HepG2 (cell line): Measurements from ENCODE around the gene CHN1. TPM values are rescaled to one million over a fixed set of nuclear protein-coding genes. Genes with fewer than 3 reads are reported as not detected.

Source experiments
- ATAC-seq: fragments of 200-7000 bp; cut with Tn5 transposase; 3 replicates; pipeline ENCODE4 v1.9.1; 2020; ENCODE audit warnings: mild to moderate bottlenecking, moderate library complexity
- BruUV-seq: library from RNA; stranded (reverse); fragments of 400-500 nt; replicated peaks from 2 replicates; lab custom pipeline; 2021; lab: Mats Ljungman, UMichigan
- CTCF ChIA-PET: fragments of 300-600 bp; formaldehyde crosslinking; extraction: SDS; loops from one replicate; lab custom pipeline; 2021; ENCODE audit warnings: low total read pairs, inconsistent platforms, low intra/inter-chr PET ratio; lab: Yijun Ruan, JAX
- POLR2A ChIA-PET: fragments of 350-600 bp; sonication (Branson Sonifier 250); formaldehyde crosslinking; loops from one replicate; lab custom pipeline; 2020; ENCODE audit warnings: antibody characterized with exemption, inconsistent platforms; lab: Yijun Ruan, JAX
- DNase-seq: peaks from one replicate; pipeline ENCODE4 v3.0.0-alpha.2; 2015; ENCODE audit warnings: low spot score
- FAIRE-seq: peaks from 3 replicates; lab custom pipeline; 2011; peaks lifted over from hg19 to GRCh38; lab: Jason Lieb, UNC
- H2AFZ ChIP-seq: one replicate; pipeline ENCODE4 v1.6.1; 2011; ENCODE audit warnings: low read length, inconsistent platforms
- H3K27ac ChIP-seq: fragments of 300-600 bp; 3 replicates; pipeline ENCODE4 v1.8.0; 2011; ENCODE audit warnings: mixed run types, mild to moderate bottlenecking, mixed read lengths, low read length, inconsistent platforms; ENCODE audit not compliant: insufficient read depth; ENCODE audit errors: extremely low read length
- H3K27me3 ChIP-seq, 2 experiments: fragments of 200-600 bp in 1 of 2; 2 replicates in 1 of 2; 3 replicates in 1 of 2; pipeline versions ENCODE4 v1.6.0 to v1.8.0; 2011; ENCODE audit warnings: low read length in 2 of 2, mild to moderate bottlenecking in 2 of 2, moderate library complexity in 2 of 2, inconsistent platforms in 1 of 2; ENCODE audit not compliant: insufficient read depth in 2 of 2, control insufficient read depth in 1 of 2
- H3K36me3 ChIP-seq, 2 experiments: fragments of 200-600 bp in 1 of 2; replicated peaks in 1 of 2; 2 replicates in 1 of 2; 3 replicates in 1 of 2; pipeline versions ENCODE4 v1.5.1 to v1.8.0; 2011; ENCODE audit warnings: low read length in 2 of 2, inconsistent platforms in 1 of 2; ENCODE audit not compliant: insufficient read depth in 2 of 2, control insufficient read depth in 1 of 2
- H3K4me1 ChIP-seq: 2 replicates; pipeline ENCODE4 v1.5.1; 2012; ENCODE audit warnings: low read length, inconsistent platforms; ENCODE audit not compliant: insufficient read depth
- H3K4me2 ChIP-seq: 2 replicates; pipeline ENCODE4 v1.6.0; 2011; ENCODE audit warnings: low read depth, low read length, inconsistent platforms
- H3K4me3 ChIP-seq, 3 experiments: fragments of 200-600 bp in 1 of 3; sonication (generic), shearing (Covaris generic) in 1 of 3; replicated peaks in 1 of 3; 2 replicates each; pipeline ENCODE4 v1.5.1; 2011 to 2016; ENCODE audit warnings: low read length in 3 of 3, inconsistent platforms in 2 of 3, low read depth in 2 of 3, mild to moderate bottlenecking in 2 of 3, control low read depth in 1 of 3, mixed read lengths in 1 of 3; ENCODE audit not compliant: insufficient read depth in 1 of 3
- H3K79me2 ChIP-seq: one replicate; pipeline ENCODE4 v1.6.1; 2011; ENCODE audit warnings: low read length, inconsistent platforms; ENCODE audit not compliant: insufficient read depth
- H3K9ac ChIP-seq: 2 replicates; pipeline ENCODE4 v1.6.0; 2011; ENCODE audit warnings: mild to moderate bottlenecking, low read depth, low read length, inconsistent platforms; ENCODE audit not compliant: insufficient read depth
- H3K9me3 ChIP-seq: 2 replicates; pipeline ENCODE4 v1.5.1; 2012; ENCODE audit warnings: mild to moderate bottlenecking, low read length
- H4K20me1 ChIP-seq: 2 replicates; pipeline ENCODE4 v1.6.0; 2011; ENCODE audit warnings: inconsistent platforms, mild to moderate bottlenecking, low read length, moderate library complexity; ENCODE audit not compliant: insufficient read depth
- ADNP ChIP-seq: sonication (generic); formaldehyde crosslinking; IDR thresholded peaks from 2 replicates; pipeline ENCODE4 v1.4.0; 2020; ENCODE audit warnings: missing genetic modification reagents
- FUBP1 ChIP-seq: sonication (generic); formaldehyde crosslinking; IDR thresholded peaks from 2 replicates; pipeline ENCODE4 v1.5.1; 2020; ENCODE audit warnings: missing genetic modification reagents, mild to moderate bottlenecking, borderline replicate concordance
- GLMP ChIP-seq: sonication (generic); formaldehyde crosslinking; IDR thresholded peaks from 2 replicates; pipeline ENCODE4 v1.9.0; 2021; ENCODE audit warnings: missing genetic modification reagents, mild to moderate bottlenecking, borderline replicate concordance
- JUND ChIP-seq: sonication (generic); formaldehyde crosslinking; IDR thresholded peaks from 2 replicates; pipeline ENCODE4 v1.8.0; 2022; ENCODE audit warnings: mild to moderate bottlenecking, missing genetic modification reagents
- NR2F6 ChIP-seq, 2 experiments: IDR thresholded peaks; 2 replicates each; pipeline ENCODE4 v1.6.1; 2016; ENCODE audit warnings: antibody characterized with exemption in 1 of 2, mild to moderate bottlenecking in 1 of 2
- PITX1 ChIP-seq: sonication (generic); formaldehyde crosslinking; IDR thresholded peaks from 2 replicates; pipeline ENCODE4 v1.5.1; 2020; ENCODE audit warnings: mild to moderate bottlenecking, missing genetic modification reagents
- RAD51 ChIP-seq: fragments of 450-650 bp; IDR thresholded peaks from 2 replicates; pipeline ENCODE4 v1.6.1; 2016; ENCODE audit warnings: borderline replicate concordance
- RBM22 ChIP-seq: fragments of 200-400 bp; formaldehyde crosslinking; optimal IDR thresholded peaks from 2 replicates; pipeline ENCODE3; 2017; ENCODE audit warnings: mild to moderate bottlenecking, low read length, moderate library complexity
- RFX3 ChIP-seq: IDR thresholded peaks from 2 replicates; pipeline ENCODE4 v1.6.1; 2016; ENCODE audit warnings: missing biosample characterization, missing genetic modification reagents
- SIN3A ChIP-seq: IDR thresholded peaks from 2 replicates; pipeline ENCODE4 v1.6.1; 2011; ENCODE audit warnings: low read depth, mild to moderate bottlenecking, control low read depth, low read length, borderline replicate concordance
- TBX2 ChIP-seq: sonication (generic); formaldehyde crosslinking; IDR thresholded peaks from 2 replicates; pipeline ENCODE4 v1.5.0; 2020; ENCODE audit warnings: missing genetic modification reagents, mild to moderate bottlenecking, borderline replicate concordance
- ZC3H4 ChIP-seq: sonication (generic); formaldehyde crosslinking; IDR thresholded peaks from 2 replicates; pipeline ENCODE4 v1.4.0; 2020; ENCODE audit warnings: missing genetic modification reagents, borderline replicate concordance
- ZFP36L1 ChIP-seq: sonication (generic); formaldehyde crosslinking; IDR thresholded peaks from 2 replicates; pipeline ENCODE4 v1.8.0; 2022; ENCODE audit warnings: mild to moderate bottlenecking, missing genetic modification reagents, moderate library complexity
- ZNF121 ChIP-seq: sonication (generic); formaldehyde crosslinking; IDR thresholded peaks from 2 replicates; pipeline ENCODE4 v1.5.0; 2020; ENCODE audit warnings: mild to moderate bottlenecking, missing genetic modification reagents
- ZNF441 ChIP-seq: sonication (generic); formaldehyde crosslinking; IDR thresholded peaks from 2 replicates; pipeline ENCODE4 v1.7.0; 2021; ENCODE audit warnings: missing genetic modification reagents, borderline replicate concordance
- ZNF513 ChIP-seq: sonication (generic); formaldehyde crosslinking; conservative IDR thresholded peaks from 2 replicates; pipeline ENCODE4 v1.5.0; 2020; ENCODE audit warnings: missing genetic modification reagents
- ZNF782 ChIP-seq: sonication (generic); formaldehyde crosslinking; IDR thresholded peaks from 2 replicates; pipeline ENCODE4 v1.4.0; 2020; ENCODE audit warnings: missing genetic modification reagents, mild to moderate bottlenecking, borderline replicate concordance
- WGBS: methylation state at CpG from one replicate; pipeline ENCODE4 v1.1.6; 2017; ENCODE audit warnings: low lambda C conversion rate; 5-methylcytosine and 5-hydroxymethylcytosine counted together
- in situ Hi-C: cut with HindIII; loops from 2 replicates; pipeline ENCODE4 v1.10.0; 2017; ENCODE audit warnings: low pct_unique_long_range_greater_than_20kb; ENCODE audit not compliant: extremely low pct_ligation_motif_present
- intact Hi-C: fragments of 100-400 bp; cut with micrococcal nuclease; formaldehyde crosslinking; loops from one replicate; pipeline ENCODE4 v1.10.0; 2022; ENCODE audit not compliant: unreplicated experiment
- polyA plus RNA-seq, 8 experiments: library from polyadenylated mRNA; depleted of rRNA in 3 of 8; stranded (reverse) in 7 of 8; unstranded in 1 of 8; fragments of >200 nt; fragmentation: Illumina TruSeq in 4 of 8; extraction: Trizol in 4 of 8; gene quantifications; 2 replicates each; pipeline versions ENCODE4 v1.2.1 to v1.2.3, GENCODE V29; 2011 to 2016; ENCODE audit warnings: low read depth in 4 of 8, missing spikeins in 1 of 8, mixed read lengths in 1 of 8; ENCODE audit not compliant: insufficient read depth in 1 of 8
- total RNA-seq, 5 experiments: library from RNA; depleted of rRNA; stranded (reverse); fragments of >200 nt; fragmentation: Illumina TruSeq; extraction: Trizol; gene quantifications; 2 replicates each; pipeline ENCODE4 v1.2.3, GENCODE V29; 2016; ENCODE audit warnings: low read depth in 1 of 5
- TF ChIP-seq, protein P1 (sequence below): sonication (generic); formaldehyde crosslinking; IDR thresholded peaks from 2 replicates; pipeline ENCODE4 v1.5.1; 2020; ENCODE audit warnings: missing genetic modification reagents, mild to moderate bottlenecking, borderline replicate concordance
- TF ChIP-seq, protein P2 (sequence below): fragments of 450-650 bp; IDR thresholded peaks from 2 replicates; pipeline ENCODE4 v1.6.1; 2016

Gene CHN1
- total and polyA plus RNA-seq, 2 of the 13 experiments (the other 11 are each of a cell fraction or from before 2014, with no cell fraction given), result 2.8 to 3.5 TPM

- Histone ChIP-seq H3K27me3 (no peaks in the 10 kb centered on the region), H3K36me3 (no peaks in the 10 kb centered on the region), H3K27ac (no peak overlapping the region), H3K79me2 (no peaks in the 10 kb centered on the region), H3K9ac (no peak overlapping the region), H4K20me1 (no peaks in the 10 kb centered on the region), H3K4me3 (no peak overlapping the region), H3K4me1 (no peaks in the 10 kb centered on the region), H3K9me3 (no peaks in the 10 kb centered on the region), H2AFZ (no peak overlapping the region), H3K4me2 (no peak overlapping the region)
- no peak for ATAC-seq
- 70% methylated on average over 3 of the region's 3 CpGs for WGBS
- FAIRE-seq, result no peak
- intact Hi-C loops (no loop called here), in situ Hi-C loops (no loop called here)
- TF ChIP-seq GLMP (CRISPR knock-in tag) (no peak), ZFP36L1 (CRISPR knock-in tag) (no peak), NR2F6 (IDR thresholded peaks at IDR 0.05) (no peak), NR2F6 (CRISPR knock-in tag; IDR thresholded peaks at IDR 0.05) (no peak), SIN3A (no peak), ZNF513 (CRISPR knock-in tag) (no peak), RFX3 (CRISPR knock-in tag) (no peak), ZNF121 (CRISPR knock-in tag) (no peak), ADNP (CRISPR knock-in tag) (no peak), FUBP1 (CRISPR knock-in tag) (no peak), TBX2 (no peak), JUND (no peak), RAD51 (no peak), ZNF441 (no peak), RBM22 (no peak), ZNF782 (CRISPR knock-in tag) (no peak), ZC3H4 (CRISPR knock-in tag) (no peak), PITX1 (CRISPR knock-in tag) (no peak)
- TF ChIP-seq, protein P1, sequence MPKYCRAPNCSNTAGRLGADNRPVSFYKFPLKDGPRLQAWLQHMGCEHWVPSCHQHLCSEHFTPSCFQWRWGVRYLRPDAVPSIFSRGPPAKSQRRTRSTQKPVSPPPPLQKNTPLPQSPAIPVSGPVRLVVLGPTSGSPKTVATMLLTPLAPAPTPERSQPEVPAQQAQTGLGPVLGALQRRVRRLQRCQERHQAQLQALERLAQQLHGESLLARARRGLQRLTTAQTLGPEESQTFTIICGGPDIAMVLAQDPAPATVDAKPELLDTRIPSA, result no peak
- TF ChIP-seq, protein P2, sequence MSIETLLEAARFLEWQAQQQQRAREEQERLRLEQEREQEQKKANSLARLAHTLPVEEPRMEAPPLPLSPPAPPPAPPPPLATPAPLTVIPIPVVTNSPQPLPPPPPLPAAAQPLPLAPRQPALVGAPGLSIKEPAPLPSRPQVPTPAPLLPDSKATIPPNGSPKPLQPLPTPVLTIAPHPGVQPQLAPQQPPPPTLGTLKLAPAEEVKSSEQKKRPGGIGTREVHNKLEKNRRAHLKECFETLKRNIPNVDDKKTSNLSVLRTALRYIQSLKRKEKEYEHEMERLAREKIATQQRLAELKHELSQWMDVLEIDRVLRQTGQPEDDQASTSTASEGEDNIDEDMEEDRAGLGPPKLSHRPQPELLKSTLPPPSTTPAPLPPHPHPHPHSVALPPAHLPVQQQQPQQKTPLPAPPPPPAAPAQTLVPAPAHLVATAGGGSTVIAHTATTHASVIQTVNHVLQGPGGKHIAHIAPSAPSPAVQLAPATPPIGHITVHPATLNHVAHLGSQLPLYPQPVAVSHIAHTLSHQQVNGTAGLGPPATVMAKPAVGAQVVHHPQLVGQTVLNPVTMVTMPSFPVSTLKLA, result no peak
- CTCF ChIA-PET, result no interaction called here
- POLR2A ChIA-PET, result no interaction called here
- BruUV-seq, result no TSS peak
- DNase-seq, result no peak
Observed at GRCh38 chr2:174888146-174888545, 117.0 kb downstream of the CHN1 start.
